Activated gamma-delta T cell treated with anti-CD3 and anti-CD28 coated beads, Interleukin-2, amount 50 U/mL, for 16 hours (primary cell): Measurements from ENCODE around the gene WDR86.

ENCODE experiments used
- DNase-seq: peaks from one replicate; pipeline ENCODE4 v3.0.0-alpha.2; 2020; ENCODE audit warnings: low read depth

Gene WDR86

DNA sequence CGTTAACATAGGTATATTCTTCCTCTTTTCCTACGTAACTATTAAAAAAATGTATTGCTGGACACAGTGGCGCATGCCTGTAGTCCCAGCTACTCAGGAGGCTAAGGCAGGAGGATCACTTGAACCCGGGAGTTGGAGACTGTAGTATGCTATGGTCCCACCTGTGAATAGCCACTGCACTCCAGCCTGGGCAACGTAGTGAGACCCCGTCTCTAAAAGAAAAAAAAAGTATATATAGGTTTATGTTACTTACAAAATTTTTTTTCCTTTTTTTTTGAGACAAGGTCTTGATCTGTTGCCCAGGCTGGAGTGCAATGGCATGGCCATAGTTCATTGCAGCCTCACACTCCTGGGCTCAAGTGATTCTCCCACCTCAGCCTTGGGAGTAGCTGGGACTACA is 62.6 kb downstream of the WDR86 start:
- no peak for DNase-seq

DNA sequence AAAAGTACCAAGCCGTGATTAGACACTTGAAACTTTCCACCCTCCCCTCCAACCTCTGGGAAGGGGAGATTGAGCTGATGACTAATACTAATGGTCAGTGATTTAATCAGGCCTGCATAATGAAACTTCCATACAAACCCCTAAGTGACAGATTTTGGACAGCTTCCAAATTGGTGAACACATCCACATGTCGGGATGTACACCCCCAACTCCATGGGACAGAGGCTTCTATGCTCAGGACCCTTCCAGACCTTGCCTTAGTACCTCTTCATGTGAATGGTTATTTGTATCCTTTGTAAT is 63.4 kb downstream of the WDR86 start:
- no peak for DNase-seq

DNA sequence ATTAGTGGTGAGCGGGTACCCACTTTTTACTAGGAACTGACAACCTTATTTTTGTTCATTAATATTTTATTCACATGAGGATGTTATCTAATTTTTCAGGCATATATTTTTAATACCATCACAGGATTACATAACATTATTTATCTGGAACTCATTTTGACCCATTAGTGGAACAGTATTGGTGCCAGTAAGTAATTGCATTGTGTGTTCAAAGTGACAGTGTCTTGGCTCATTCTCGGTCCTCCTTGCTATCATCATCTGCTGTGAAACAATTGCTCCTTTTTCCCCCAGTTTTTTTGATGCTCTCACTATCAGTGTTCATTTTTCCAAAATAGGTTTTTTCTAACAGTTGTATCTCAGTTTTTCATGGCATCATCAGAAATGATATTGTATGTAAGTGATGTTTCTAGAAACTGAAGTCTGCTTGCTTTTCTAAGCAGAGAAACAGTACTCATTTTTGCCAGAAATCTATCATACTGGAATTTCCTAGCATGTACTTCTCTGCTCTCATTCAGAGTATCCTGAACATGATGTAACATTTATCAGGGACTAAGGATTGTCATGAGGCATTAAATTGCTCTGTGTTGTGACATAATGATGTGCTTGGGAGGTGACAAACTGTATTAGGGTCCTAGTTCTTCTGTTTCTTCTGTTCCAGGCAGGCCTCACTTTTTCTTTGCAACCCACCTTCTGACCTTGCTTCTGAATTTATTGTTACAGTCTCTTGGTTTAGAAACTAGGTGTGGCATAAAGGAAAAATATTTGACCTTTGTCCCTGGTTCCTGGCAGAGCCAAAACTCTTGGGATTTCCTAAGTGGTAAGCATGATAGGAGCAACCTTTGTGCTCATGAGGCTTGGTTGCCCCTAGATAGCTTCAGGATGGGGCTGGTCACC is 64.0 kb downstream of the WDR86 start:
- DNase-seq: no peak

DNA sequence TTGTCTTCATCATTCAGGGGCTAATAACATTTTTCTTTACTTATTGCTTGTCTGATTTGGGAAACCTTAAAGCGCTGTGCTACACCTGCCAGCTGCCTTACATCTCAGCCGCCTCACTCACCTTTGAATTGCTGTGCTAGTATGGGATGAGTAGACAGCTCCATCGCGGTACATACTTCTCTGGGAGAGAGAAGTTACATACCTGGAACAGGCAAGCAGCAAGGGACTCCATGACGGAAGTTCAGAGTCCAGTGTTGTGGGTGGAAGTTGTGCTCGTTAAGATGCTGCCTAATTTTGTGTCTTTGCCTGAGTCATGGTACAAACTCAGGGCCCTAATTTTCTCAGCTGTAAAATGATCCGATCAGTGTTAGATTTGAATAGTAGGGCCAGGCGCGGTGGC is 66.3 kb downstream of the WDR86 start:
- DNase-seq: no peak

DNA sequence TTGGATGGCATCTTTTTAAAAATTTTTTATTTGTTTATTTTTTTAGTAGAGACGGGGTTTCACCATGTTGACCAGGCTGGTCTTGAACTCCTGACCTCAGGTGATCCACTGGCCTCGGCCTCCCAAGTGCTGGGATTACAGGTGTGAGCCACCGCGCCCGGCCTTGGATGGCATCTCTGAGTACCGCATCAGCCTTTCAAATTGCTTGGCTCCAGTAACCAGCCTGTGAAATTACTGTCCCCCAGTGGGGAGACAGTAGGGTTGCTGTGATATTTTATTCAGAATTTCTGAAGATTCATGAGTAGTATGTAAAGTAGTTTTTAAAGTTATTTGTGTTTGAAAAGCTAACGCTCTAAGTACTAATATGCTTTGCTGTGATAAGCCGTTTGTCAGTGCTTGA is 67.0 kb downstream of the WDR86 start:
- DNase-seq: no peak

DNA sequence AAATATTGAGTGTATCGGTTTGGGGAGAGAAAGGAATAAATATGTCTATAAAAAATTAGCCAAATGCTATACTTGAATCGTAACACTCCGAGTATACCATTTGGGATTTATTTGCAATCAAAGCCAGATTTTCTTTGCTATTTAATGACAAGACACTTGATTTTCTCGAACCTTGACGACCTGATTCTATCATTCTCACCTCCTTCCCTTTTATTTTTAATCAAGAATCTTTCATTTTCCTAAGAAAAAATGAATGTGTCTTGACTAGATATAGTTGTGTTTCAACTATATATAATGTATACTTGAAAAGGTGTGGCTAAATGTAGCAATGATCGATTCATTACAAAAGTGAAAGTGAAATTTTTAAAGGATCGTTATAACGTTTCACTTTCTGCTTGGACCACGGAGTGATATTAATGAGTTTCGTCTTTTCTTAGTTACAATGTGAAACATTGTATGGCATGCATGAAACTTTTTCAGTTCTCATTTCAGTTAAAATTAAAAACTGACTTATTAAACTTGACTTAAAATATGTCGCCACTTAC is 67.7 kb downstream of the WDR86 start:
- no peak for DNase-seq

DNA sequence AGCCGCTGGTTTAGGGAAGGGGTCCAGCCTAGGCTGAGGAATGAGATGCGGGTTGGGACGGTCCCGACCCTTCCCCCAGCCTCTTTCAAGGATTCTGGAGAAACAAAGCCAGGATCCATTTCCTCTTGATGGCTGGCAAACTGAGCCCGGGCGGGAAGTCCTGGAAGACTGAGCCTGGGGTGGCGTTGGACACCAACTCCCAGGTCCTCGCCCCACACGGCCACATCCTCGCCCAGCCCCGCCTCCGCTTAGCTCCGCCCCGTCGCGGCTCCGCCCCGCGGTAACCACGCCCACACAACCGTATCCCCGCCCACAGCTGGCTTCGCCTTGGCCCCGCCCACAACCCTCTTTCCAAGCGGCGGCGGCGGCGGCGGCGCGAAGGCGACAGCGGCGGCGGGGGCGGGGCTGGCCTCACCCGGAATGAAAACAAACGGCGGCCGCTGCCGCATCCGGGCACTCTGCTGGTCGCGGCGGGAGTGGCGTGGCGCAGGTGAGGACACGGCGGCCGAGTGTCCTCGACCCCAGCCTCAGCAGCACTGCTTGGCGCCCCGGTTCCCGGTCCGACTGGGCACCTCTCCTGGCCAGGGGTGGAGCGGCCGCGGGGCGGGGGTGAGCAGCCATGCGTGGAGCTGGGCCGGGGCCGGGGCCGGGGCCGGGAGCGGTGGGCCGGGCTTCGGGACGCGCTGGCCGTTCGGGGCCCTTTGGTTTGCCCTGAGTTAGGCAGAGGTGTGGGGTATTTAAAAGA is 68.3 kb downstream of the WDR86 start, which contains the start of gene NUB1:
Gene NUB1 (plus strand): TSS at position 456 of the 745 bp plus-strand sequence. CDS start 3,538 bp downstream, outside the sequence.
- peak; percentile 86 for DNase-seq

DNA sequence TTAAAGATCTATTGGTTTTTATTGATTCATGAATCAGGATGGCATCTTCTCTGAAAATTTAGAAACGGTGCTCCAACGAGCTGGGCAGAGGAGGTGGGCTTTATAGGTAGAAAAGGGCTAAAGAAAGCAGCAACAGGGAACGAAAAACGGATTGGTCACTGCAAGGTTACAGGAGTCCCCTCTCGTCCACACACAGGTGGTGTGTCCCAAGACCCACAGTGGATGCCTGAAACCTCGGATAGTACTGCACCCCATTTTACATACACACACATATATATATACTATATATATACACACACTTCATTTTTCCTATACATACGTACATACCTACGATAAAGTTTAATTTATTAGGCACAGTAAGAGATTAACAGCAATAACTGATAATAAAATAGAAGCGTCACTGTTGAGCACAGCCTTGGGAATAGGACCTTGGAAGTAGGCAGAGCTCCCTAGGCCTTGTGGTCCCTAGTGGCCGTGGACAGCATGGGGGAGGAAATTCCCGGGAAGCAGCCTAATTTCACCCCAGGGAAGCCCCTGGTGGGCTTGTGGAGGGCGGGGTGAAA is 69.0 kb downstream of the WDR86 start:
- no peak for DNase-seq

DNA sequence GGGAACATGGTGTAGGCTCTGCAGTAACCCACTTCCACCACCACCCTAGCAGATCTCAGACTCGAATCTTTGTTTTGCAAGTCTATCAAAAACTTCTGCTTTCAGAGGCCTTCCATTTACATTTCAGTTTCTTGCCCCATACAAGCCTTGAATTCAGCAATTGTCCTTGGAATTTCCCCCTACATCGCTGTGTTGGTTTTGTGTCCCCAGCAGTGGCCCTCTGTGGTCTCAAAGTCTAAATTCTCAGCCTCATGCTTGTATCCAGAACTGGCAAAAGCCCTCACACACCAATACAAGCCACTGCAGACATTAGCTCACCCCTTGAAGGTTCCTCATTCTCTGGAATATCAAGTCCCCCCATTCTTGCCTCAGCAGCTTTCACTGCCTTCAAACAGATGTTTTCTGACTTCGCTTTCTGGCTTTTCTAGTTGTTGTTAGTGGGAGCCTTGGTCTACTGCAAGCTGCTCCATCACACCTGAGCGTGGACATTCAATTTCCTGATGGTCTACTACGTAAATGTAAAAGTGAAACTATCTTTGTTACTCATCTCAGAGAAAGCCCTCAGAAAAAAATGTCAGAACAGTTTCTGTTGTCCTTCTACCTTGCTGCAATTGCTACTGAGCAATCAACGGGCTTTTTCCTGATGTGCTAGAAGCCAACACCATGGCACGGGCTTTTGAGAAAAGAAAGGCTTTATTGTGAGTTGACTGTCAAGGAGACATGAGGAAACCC is 70.0 kb downstream of the WDR86 start:
- DNase-seq: no peak

DNA sequence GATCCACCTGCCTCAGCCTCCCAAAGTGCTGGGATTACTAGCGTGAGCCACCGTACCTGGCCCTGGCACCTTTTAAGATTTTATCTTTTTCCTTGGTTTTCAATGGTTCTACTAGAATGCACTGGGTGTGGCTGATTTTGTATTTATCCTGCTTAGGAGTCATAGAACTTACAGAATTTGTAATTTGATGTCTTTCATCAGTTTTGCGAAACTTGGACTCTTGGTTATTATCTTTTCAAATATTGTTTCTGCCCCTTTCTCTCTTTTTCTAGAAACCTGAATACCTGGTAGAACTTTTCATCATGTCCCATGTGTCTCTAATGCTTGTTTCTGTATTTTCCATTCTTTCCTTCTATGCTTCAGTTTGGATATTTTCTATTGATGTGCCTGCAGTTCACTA is 71.0 kb downstream of the WDR86 start:
- no peak for DNase-seq

DNA sequence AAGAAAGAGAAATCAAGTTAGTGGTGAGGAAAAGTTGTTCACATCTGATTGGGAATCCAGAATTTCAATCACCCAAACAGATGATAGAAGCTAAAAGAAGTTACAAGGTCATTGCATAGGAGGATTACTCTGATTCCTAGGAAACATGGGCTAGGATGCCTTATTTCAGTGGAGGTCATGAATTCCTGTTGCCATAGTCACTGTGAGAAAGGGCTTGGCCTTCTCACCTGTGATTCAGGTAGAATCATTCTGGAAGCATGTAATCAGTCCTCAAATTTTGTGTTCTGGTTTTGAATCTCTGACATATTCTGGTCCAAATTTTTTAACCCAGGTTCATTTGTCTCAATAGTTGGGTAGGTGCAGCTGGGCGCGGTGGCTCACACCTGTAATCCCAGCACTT is 72.5 kb downstream of the WDR86 start:
- no peak for DNase-seq

DNA sequence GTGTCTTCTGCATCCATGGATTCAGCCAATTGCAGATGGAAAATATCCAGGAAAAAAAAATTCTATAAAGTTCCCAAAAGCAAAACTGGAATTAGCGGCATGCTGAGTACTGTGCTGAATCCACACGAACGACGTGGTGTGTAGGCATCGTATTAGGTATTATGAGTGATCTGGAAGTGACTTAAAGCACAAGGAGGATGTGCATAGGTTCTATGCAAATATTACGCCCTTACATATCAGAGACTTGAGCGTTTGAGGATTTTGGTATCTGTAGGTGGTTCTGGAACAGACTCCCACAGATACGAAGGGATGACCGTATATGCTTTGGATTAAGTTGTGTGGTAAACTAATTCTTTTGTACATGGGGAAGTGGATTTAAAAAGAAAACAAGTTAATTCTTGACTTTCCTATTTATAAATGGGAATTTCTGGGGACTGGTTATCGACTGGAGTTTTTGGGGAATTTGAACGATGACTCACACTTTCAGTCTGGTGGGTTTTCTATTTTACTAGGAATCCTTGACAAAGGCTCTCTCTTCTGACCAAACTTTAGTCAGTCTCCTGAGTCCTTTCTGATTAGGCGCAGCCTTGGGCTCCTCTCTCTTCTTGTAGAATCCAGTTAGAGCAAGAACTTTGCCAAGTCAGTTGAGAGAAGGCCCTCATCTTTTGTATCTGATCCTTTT is 73.7 kb downstream of the WDR86 start:
- DNase-seq: no peak

DNA sequence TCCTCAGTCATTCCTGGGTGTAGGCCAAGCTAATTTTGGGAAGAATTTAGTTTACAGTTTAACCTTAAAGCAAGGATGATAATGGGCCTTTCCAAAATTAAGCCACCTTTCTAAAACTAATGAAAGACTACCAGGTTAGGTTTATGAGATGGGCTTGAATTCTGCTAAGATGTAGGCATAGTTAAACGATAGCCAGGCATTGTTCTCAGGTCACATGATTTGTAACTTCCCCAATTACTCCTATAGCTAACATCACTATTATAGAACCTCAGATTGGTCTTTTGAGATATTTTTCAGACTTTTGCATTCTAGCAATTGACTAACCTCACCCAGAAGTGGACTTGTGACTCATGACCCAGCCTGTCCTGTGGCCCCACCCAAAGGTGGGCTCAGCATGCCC is 75.2 kb downstream of the WDR86 start:
- no peak for DNase-seq
